Measurements from ENCODE around the gene EGFL8. TPM values are rescaled to one million over a fixed set of nuclear protein-coding genes. Genes with fewer than 3 reads are reported as not detected.

Gene EGFL8
- total RNA-seq, 1 experiment from 2014 or later = 11.1 TPM

DNA sequence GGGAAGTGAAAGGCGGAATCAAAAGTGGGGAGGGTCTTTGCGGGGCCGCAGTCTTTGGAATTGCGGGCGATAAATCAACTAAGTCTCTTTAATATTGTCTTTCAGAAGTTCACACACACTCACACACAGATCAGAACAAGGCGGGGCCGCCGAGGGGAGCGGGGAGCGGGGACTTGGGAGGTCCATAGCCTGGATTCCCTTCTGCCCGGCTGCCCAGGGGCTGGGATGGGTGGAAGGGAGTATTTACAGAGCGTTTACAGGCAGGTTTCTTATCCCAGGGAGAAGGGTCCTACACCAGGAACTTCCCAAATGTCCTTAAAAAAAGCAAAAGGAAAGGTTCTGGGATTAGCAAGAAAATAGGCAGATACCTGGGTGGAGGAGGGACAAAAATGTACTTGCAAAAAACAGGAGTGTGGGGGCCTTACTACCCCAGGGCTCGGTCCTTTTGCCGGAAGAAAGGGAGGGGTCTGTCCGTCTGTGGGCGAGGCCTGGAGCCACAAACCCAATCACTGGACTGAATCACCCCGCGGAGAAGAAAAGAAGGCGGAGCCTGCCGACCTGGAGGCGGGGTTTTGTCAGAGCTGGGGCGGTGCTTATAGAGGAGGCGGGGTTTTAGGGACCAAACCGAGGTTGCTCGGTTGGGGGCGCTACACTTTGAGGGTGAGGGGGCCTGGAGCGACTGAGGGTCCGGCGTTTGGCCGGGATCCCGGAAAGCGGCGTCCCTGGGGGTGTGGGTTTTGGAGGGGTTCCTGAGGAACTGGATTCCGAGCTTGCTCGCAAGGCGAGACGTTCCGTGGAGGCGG is 15.9 kb upstream of the EGFL8 start:
- Histone ChIP-seq H3K27me3 (ENCODE audit: control insufficient read depth, insufficient read depth, low read length) (no peaks in the 10 kb centered on the region), H3K27ac (ENCODE audit: low read length) (no peak overlapping the region), H3K4me1 (ENCODE audit: control insufficient read depth, insufficient read depth, low read length) (peaks cover 14% of the 10 kb centered on the region), H3K9me3 (ENCODE audit: control insufficient read depth, insufficient read depth, low read depth, low read length) (no peaks in the 10 kb centered on the region), H3K36me3 (ENCODE audit: control insufficient read depth, insufficient read depth, low read length) (no peaks in the 10 kb centered on the region; the same call in 1 of the 2 replicates), H3K4me3 (ENCODE audit: low read depth in 2 of 2, low read length in 2 of 2) (no peak overlapping the region)
- ChIA-PET POLR2A (no interaction called here), CTCF (no interaction called here)
- DNase-seq (ENCODE audit: low read depth, low spot score) (no peak), ATAC-seq (no peak)
- no TSS peak for BruUV-seq (replicated peaks)
- TF ChIP-seq SIN3A (IDR thresholded peaks at IDR 0.05; ENCODE audit: borderline replicate concordance, insufficient read depth, low read depth, low read length) = no peak
- TF ChIP-seq, protein P1, sequence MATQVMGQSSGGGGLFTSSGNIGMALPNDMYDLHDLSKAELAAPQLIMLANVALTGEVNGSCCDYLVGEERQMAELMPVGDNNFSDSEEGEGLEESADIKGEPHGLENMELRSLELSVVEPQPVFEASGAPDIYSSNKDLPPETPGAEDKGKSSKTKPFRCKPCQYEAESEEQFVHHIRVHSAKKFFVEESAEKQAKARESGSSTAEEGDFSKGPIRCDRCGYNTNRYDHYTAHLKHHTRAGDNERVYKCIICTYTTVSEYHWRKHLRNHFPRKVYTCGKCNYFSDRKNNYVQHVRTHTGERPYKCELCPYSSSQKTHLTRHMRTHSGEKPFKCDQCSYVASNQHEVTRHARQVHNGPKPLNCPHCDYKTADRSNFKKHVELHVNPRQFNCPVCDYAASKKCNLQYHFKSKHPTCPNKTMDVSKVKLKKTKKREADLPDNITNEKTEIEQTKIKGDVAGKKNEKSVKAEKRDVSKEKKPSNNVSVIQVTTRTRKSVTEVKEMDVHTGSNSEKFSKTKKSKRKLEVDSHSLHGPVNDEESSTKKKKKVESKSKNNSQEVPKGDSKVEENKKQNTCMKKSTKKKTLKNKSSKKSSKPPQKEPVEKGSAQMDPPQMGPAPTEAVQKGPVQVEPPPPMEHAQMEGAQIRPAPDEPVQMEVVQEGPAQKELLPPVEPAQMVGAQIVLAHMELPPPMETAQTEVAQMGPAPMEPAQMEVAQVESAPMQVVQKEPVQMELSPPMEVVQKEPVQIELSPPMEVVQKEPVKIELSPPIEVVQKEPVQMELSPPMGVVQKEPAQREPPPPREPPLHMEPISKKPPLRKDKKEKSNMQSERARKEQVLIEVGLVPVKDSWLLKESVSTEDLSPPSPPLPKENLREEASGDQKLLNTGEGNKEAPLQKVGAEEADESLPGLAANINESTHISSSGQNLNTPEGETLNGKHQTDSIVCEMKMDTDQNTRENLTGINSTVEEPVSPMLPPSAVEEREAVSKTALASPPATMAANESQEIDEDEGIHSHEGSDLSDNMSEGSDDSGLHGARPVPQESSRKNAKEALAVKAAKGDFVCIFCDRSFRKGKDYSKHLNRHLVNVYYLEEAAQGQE (IDR thresholded peaks at IDR 0.05; ENCODE audit: insufficient read depth in 1 of 2, low read depth in 2 of 2, low read length in 1 of 2) = no peak
- no peak for TF ChIP-seq POLR2AphosphoS5 (IDR thresholded peaks at IDR 0.05; ENCODE audit: low read depth, low read length)
- TF ChIP-seq TCF7L2 (IDR thresholded peaks at IDR 0.05; ENCODE audit: low read depth, low read length) = no peak
- TF ChIP-seq, protein P2, sequence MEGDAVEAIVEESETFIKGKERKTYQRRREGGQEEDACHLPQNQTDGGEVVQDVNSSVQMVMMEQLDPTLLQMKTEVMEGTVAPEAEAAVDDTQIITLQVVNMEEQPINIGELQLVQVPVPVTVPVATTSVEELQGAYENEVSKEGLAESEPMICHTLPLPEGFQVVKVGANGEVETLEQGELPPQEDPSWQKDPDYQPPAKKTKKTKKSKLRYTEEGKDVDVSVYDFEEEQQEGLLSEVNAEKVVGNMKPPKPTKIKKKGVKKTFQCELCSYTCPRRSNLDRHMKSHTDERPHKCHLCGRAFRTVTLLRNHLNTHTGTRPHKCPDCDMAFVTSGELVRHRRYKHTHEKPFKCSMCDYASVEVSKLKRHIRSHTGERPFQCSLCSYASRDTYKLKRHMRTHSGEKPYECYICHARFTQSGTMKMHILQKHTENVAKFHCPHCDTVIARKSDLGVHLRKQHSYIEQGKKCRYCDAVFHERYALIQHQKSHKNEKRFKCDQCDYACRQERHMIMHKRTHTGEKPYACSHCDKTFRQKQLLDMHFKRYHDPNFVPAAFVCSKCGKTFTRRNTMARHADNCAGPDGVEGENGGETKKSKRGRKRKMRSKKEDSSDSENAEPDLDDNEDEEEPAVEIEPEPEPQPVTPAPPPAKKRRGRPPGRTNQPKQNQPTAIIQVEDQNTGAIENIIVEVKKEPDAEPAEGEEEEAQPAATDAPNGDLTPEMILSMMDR (IDR thresholded peaks at IDR 0.05) = no peak
- in situ Hi-C loops (cut with HindIII; ENCODE audit: low pct_unique_long_range_greater_than_20kb, low sequenced_read_pairs) (no loop called here), intact Hi-C loops (cut with micrococcal nuclease; ENCODE audit: unreplicated experiment) (no loop called here)

DNA sequence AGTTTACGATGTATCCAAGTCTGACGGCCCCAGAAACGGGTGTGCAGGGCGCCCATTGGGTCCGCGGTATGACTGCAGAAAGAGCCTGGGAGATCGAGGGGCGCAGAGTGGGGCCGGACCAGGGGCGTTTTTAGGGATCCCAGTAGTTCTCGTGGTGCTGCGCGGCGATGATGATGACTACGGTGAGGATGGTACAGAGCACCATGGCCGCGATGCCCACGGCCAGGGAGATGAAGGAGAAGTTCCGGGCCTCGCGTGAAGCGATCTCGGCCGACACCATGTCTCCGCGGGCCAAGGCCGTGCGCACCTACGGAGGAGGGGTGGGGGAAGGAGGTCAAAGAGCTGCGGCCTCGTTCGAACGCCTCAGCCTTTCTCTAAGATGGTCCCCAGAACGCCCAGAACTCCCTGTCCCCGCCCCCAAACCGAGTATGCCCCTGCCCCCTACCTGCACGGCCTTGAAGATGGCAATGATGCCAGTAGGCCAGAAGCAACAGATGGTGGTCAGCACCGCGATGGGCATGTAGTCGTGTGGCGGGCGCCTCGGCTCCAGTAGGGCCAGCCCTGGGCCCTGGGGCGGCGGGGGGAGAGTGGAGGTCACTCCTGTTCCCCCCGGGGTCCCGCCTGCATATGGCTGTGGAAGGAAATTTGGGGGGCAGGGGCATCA is 15.2 kb upstream of the EGFL8 start:
- intact Hi-C loops (cut with micrococcal nuclease; ENCODE audit: unreplicated experiment) = no loop called here
- Histone ChIP-seq H3K27ac (ENCODE audit: low read length) (no peak overlapping the region), H3K27me3 (ENCODE audit: control insufficient read depth, insufficient read depth, low read length) (no peaks in the 10 kb centered on the region), H3K36me3 (ENCODE audit: control insufficient read depth, insufficient read depth, low read length) (no peaks in the 10 kb centered on the region; the same call in 1 of the 2 replicates), H3K9me3 (ENCODE audit: control insufficient read depth, insufficient read depth, low read depth, low read length) (no peaks in the 10 kb centered on the region), H3K4me3 (ENCODE audit: low read depth in 2 of 2, low read length in 2 of 2) (no peak overlapping the region), H3K4me1 (ENCODE audit: control insufficient read depth, insufficient read depth, low read length) (peaks cover 14% of the 10 kb centered on the region)
- no TSS peak for BruUV-seq (replicated peaks)
- ChIA-PET CTCF (no interaction called here), POLR2A (no interaction called here)
- TF ChIP-seq POLR2AphosphoS5 (IDR thresholded peaks at IDR 0.05; ENCODE audit: low read depth, low read length) (no peak), TCF7L2 (IDR thresholded peaks at IDR 0.05; ENCODE audit: low read depth, low read length) (no peak), SIN3A (IDR thresholded peaks at IDR 0.05; ENCODE audit: borderline replicate concordance, insufficient read depth, low read depth, low read length) (no peak)
- TF ChIP-seq, protein P2 (IDR thresholded peaks at IDR 0.05) = no peak
- TF ChIP-seq, protein P1 (IDR thresholded peaks at IDR 0.05; ENCODE audit: insufficient read depth in 1 of 2, low read depth in 2 of 2, low read length in 1 of 2) = no peak
- in situ Hi-C loops (cut with HindIII; ENCODE audit: low pct_unique_long_range_greater_than_20kb, low sequenced_read_pairs) = no loop called here
- ATAC-seq = no peak
- no peak for DNase-seq (ENCODE audit: low read depth, low spot score)
